SH-SY5Y (cell line): ENCODE results near the gene APOLD1.

Experiments
- GATA2 ChIP-seq: IDR thresholded peaks from 2 replicates; pipeline ENCODE4 v1.6.1; 2011; ENCODE audit warnings: mild to moderate bottlenecking, low read depth, low read length
- GATA3 ChIP-seq: IDR thresholded peaks from 2 replicates; pipeline ENCODE4 v1.6.1; 2011; ENCODE audit warnings: low read depth, mild to moderate bottlenecking, low read length, moderate library complexity

DNA sequence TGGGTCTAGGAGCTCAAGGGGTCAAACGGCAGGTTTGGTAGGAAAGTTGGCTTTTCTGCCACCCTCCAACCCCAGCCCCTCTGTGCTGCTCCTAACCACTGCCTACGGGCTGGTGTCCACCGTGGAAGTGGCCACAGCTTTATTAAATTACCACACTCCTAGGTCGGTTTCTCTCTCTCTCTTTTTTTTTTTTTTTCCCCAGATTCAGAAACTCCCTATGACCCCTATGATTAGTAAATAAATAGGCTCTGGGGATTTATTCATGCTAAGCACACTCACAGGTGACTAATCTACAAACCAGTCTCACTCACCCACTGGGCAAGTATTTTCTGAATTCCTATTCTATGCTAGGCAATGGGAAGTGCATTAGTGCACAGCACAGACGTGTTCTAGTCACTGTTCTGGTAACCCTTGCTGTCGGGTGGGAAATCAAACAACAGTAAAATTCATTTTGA is 19.0 kb downstream of the APOLD1 start:
- TF ChIP-seq GATA2 (no peak), GATA3 (no peak)
